Heart left ventricle (tissue), 16 donors: Measurements from ENCODE around the gene THSD4. TPM values are rescaled to one million over a fixed set of nuclear protein-coding genes. Genes with fewer than 3 reads are reported as not detected.

Experiments used
- ATAC-seq, 4 donors: fragments of 200-7000 bp; cut with Tn5 transposase; one replicate each; pipeline ENCODE4 v1.9.1; 2020 to 2022; ENCODE audit warnings: moderate library complexity in 4 of 4, mild to moderate bottlenecking in 3 of 4, moderate number of reproducible peaks in 1 of 4
- DNase-seq, 5 donors: peaks; one replicate each; pipeline ENCODE4 v3.0.0-alpha.2; 2020
- H3K27ac ChIP-seq, 12 donors: fragments of 200-600 bp; sonication (generic) in 4 of 12; one replicate each; pipeline versions ENCODE4 v1.5.0 to v1.8.0; 2016 to 2022; ENCODE audit warnings: mild to moderate bottlenecking in 2 of 12
- H3K27me3 ChIP-seq, 9 donors: fragments of 200-600 bp; sonication (generic) in 2 of 9; one replicate each; pipeline versions ENCODE4 v1.5.1 to v1.8.0; 2016 to 2022; ENCODE audit warnings: mild to moderate bottlenecking in 3 of 9
- H3K36me3 ChIP-seq, 9 donors: fragments of 200-600 bp; sonication (generic) in 2 of 9; one replicate each; pipeline versions ENCODE4 v1.5.0 to v1.8.0; 2018 to 2022; ENCODE audit warnings: mild to moderate bottlenecking in 2 of 9
- H3K4me1 ChIP-seq, 12 donors: fragments of 200-600 bp; sonication (generic) in 4 of 12; one replicate each; pipeline versions ENCODE4 v1.5.0 to v1.8.0; 2016 to 2022; ENCODE audit warnings: mild to moderate bottlenecking in 3 of 12
- H3K4me3 ChIP-seq, 12 donors: fragments of 200-600 bp; sonication (generic) in 4 of 12; one replicate each; pipeline versions ENCODE4 v1.5.0 to v1.8.0; 2017 to 2022; ENCODE audit warnings: mild to moderate bottlenecking in 9 of 12, moderate library complexity in 4 of 12
- H3K9me3 ChIP-seq, 12 donors: fragments of 200-600 bp; sonication (generic) in 4 of 12; one replicate each; pipeline versions ENCODE4 v1.5.0 to v1.8.0; 2016 to 2022; ENCODE audit warnings: mild to moderate bottlenecking in 1 of 12
- CTCF ChIP-seq, 12 donors: fragments of 200-600 bp; sonication (generic) in 4 of 12; IDR thresholded peaks; one replicate each; pipeline versions ENCODE4 v1.5.0 to v1.8.0; 2018 to 2022; ENCODE audit warnings: antibody characterized with exemption in 12 of 12, mild to moderate bottlenecking in 5 of 12
- POLR2A ChIP-seq, 2 donors: fragments of 450-650 bp; IDR thresholded peaks; one replicate each; pipeline ENCODE4 v1.6.1; 2017; ENCODE audit warnings: antibody characterized with exemption in 2 of 2, mild to moderate bottlenecking in 2 of 2, moderate library complexity in 2 of 2
- WGBS, 4 donors: extraction: QIAGEN DNeasy Blood & Tissue Kit in 2 of 4; methylation state at CpG; one replicate each; pipeline versions ENCODE4 v1.1.5 to v1.1.7; 2013 to 2018; 5-methylcytosine and 5-hydroxymethylcytosine counted together
- intact Hi-C, 10 donors: fragments of 100-400 bp; cut with DNase I; formaldehyde crosslinking; loops; one replicate each; pipeline versions ENCODE4 v1.11.1 to v1.14.2; 2022
- polyA plus RNA-seq, 2 donors: library from polyadenylated mRNA; stranded (reverse); fragments of 200-250 nt; gene quantifications; one replicate each; pipeline ENCODE4 v1.2.3, GENCODE V29; 2013
- total RNA-seq, 9 donors: library from RNA; depleted of rRNA in 2 of 9; stranded (reverse); fragments of >200 nt in 2 of 9; fragmentation: NEBNext Ultra II Directional in 3 of 9; extraction: Animal tissue kit (Norgen Biotek cat#: 25700) in 3 of 9; gene quantifications; one replicate each; pipeline versions ENCODE4 v1.1.0 to v1.2.4, GENCODE V29; 2016 to 2023
- donor health status: ischemic (EF 13 %, LVEDD 7.1; RV severe dilation, severe dysfunction).
- donor health status: healthy with polysubstance abuse.
- donor health status: DM: no; HTN: yes; CAD: no.
- donor health status: DM: no; HTN: no; CAD: no.
- donor health status: ischemic (EF 25% LVEDD 6.9; RV normal size, moderate dysfunction).
- donor health status: ischemic (EF 25% LVEDD 5.7; RV mildly dilated, moderate dysfunction).
- donor health status: healthy.
- donor health status: DM: yes; HTN: yes; CAD: no.
- donor health status: ischemic (EF 35%, LVEDD 5.7; RV mildly dilated, moderate dysfunction).
- donor health status: nonischemic (EF 11% LVEDD 7.7; RV severe dilation, severe dysfunction).
- donor health status: DM: yes; HTN: yes; CAD: no.
- donor health status: PGD.
- donor health status: ischemic (EF 29% LVEDD 5.4; RV normal size, mild dysfunction).
- donor health status: nonischemic (EF 23%, LVEDD 6.1; RV moderate dilation, normal function).

The THSD4 gene
- total and polyA plus RNA-seq, 11 donors: 32.6 to 206 (median 93.2) TPM

- DNase-seq: peak in 1 of 5 donors; percentile 24
- Histone ChIP-seq H3K36me3 (no peaks in the 10 kb centered on the region), H3K27me3 (no peaks in the 10 kb centered on the region), H3K27ac (peak overlapping the region; percentile 40 to 81 (median 64)), H3K4me3 (no peak overlapping the region), H3K4me1 (peaks cover 0 to 35% (median 6%) of the 10 kb centered on the region in 12 donors), H3K9me3 (peaks cover 0 to 8% (median 5%) of the 10 kb centered on the region in 12 donors)
- WGBS, 4 donors: 50 to 71% (median 62%) methylated on average over 1 of the region's 1 CpG
- no peak for TF ChIP-seq CTCF (IDR thresholded peaks at IDR 0.05)
- no peak for TF ChIP-seq POLR2A (IDR thresholded peaks at IDR 0.05)
- intact Hi-C loops: loop anchor here in 1 of 10 donors (2.0 kb wide), 1 partner anchor 47 kb away; no protein-coding TSS in a partner anchor
- ATAC-seq: peak; percentile 89 to 94 (median 94)
Observed at GRCh38 chr15:71501344-71502076, 386.2 kb downstream of the THSD4 start.

- no peak for ATAC-seq
Observed at GRCh38 chr15:71502077-71502432, 386.8 kb downstream of the THSD4 start.

GRCh38 chr15:71505962-71506361 lies 390.7 kb downstream of the THSD4 start:
- DNase-seq (no peak), ATAC-seq (no peak)
- H3K27me3 ChIP-seq: no peaks in the 10 kb centered on the region
- H3K4me3 ChIP-seq: no peak overlapping the region
- H3K27ac ChIP-seq: no peak overlapping the region
- TF ChIP-seq CTCF (IDR thresholded peaks at IDR 0.05) (no peak), POLR2A (IDR thresholded peaks at IDR 0.05) (no peak)
- intact Hi-C loops: no loop called here
- H3K9me3 ChIP-seq: peaks cover 0 to under 1% (median 0%) of the 10 kb centered on the region in 12 donors
- H3K4me1 ChIP-seq: peaks cover 0 to 32% (median 7%) of the 10 kb centered on the region in 12 donors
- WGBS, 4 donors: 66 to 71% (median 70%) methylated on average over 4 of the region's 4 CpGs
- H3K36me3 ChIP-seq: no peaks in the 10 kb centered on the region

More at GRCh38 chr15:71502077-71502432, 386.8 kb downstream of the THSD4 start:
- 39 to 60% (median 50%) methylated on average over 1 of the region's 1 CpG for WGBS, 4 donors
- no peak for TF ChIP-seq CTCF (IDR thresholded peaks at IDR 0.05)
- no peak for TF ChIP-seq POLR2A (IDR thresholded peaks at IDR 0.05)
- H3K4me3 ChIP-seq: no peak overlapping the region
- no peak for DNase-seq
- intact Hi-C loops: no loop called here
- peak overlapping the region; percentile 25 to 81 (median 64) for H3K27ac ChIP-seq
- peaks cover 0 to 29% (median 6%) of the 10 kb centered on the region in 12 donors for H3K4me1 ChIP-seq
- no peaks in the 10 kb centered on the region for H3K27me3 ChIP-seq
- no peaks in the 10 kb centered on the region for H3K36me3 ChIP-seq
- H3K9me3 ChIP-seq: peaks cover 0 to 8% (median 5%) of the 10 kb centered on the region in 12 donors

- no peak for ATAC-seq
- Histone ChIP-seq H3K4me1 (peaks cover 0 to 33% (median 4%) of the 10 kb centered on the region in 12 donors), H3K9me3 (no peaks in the 10 kb centered on the region), H3K27ac (no peak overlapping the region), H3K27me3 (no peaks in the 10 kb centered on the region), H3K36me3 (no peaks in the 10 kb centered on the region), H3K4me3 (no peak overlapping the region)
- intact Hi-C loops: no loop called here
- TF ChIP-seq CTCF (IDR thresholded peaks at IDR 0.05): no peak
- no peak for TF ChIP-seq POLR2A (IDR thresholded peaks at IDR 0.05)
- WGBS, 4 donors: 67 to 97% (median 79%) methylated on average over 3 to 4 of the region's 4 CpGs
- DNase-seq: no peak
Observed at GRCh38 chr15:71506946-71507345, 391.7 kb downstream of the THSD4 start.
